GM23248 (cell line): ENCODE data around the gene TARP.

Experiments used
- EZH2 ChIP-seq: fragments of 200-600 bp; sonication (generic); IDR thresholded peaks from 2 replicates; pipeline ENCODE4 v1.6.1; 2018; ENCODE audit warnings: antibody characterized with exemption, mild to moderate bottlenecking; ENCODE audit not compliant: insufficient read depth, poor library complexity, severe bottlenecking
- EZH2phosphoT487 ChIP-seq: fragments of 200-600 bp; sonication (generic); IDR thresholded peaks from 2 replicates; pipeline ENCODE4 v1.6.1; 2018; ENCODE audit warnings: antibody characterized with exemption, moderate library complexity, mild to moderate bottlenecking, low read depth; ENCODE audit not compliant: insufficient read depth

DNA sequence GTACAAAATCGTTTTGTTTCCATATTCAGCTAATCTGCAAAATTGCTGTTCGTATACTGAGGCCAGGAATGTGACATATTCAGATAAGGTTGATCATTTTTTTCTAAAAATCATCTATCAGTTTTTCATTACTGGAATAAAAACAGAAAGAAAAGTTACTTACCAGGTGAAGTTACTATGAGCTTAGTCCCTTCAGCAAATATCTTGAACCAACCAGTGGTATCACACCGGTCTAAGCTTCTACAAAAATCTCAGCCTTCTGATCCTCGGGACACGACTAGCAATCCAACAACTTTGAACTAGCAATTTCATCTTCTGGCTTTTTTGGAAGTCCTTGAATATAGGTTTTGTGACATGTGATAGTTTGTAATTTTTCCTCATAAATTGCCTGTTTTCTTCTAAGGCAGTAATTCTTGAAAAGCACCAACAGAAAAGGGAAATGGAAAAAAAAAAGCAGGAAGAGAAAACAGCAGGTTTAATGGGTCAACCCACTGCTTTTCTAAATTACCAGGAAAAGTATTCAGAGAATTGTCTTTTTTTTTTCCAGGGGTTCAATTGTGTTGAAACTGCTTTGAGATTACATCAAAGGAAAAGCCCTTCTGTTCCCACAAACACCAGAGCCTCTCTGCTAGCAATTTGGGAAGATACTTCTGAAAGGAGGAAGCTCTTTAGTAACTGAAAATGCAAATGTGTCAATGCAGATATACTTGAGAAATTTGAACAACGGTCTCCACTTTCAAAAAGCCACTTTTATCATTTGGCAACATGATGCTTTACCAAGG is 2.9 kb upstream of the TARP start:
- TF ChIP-seq EZH2phosphoT487 (no peak), EZH2 (no peak)
